ENCODE measurements around the gene PPP2CA. TPM values are rescaled to one million over a fixed set of nuclear protein-coding genes. Genes with fewer than 3 reads are reported as not detected.

Gene PPP2CA
- total and polyA plus RNA-seq, 2 of the 4 experiments (the other 2 are of a cell fraction) = 70.6 to 73.6 TPM

DNA sequence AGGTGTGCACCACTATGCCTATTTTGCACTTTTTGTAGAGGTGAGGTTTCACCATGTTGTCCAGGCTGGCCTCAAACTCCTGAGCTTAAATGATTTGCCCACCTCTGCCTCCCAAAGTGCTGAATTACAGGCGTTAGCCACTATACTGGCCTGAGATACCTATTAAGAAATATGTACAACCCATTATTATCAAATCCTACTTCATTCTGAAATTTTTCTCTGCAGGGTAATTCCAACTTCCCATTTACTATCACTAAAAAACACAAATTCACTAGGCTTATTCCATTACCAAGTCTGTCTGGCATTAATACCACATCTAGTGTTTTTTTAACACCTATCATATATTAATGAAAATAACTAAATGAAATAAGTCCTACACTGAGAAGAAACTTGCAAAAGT, 18.2 kb downstream of the PPP2CA start:
- TF ChIP-seq FOS (IDR thresholded peaks at IDR 0.05; ENCODE audit: low read depth, low read length) (no peak), MAFK (IDR thresholded peaks at IDR 0.05; ENCODE audit: low read depth, low read length) (no peak), NFE2L2 (IDR thresholded peaks at IDR 0.05; ENCODE audit: low read depth, low read length) (no peak), MAZ (IDR thresholded peaks at IDR 0.05; ENCODE audit: borderline replicate concordance, low read depth, low read length) (no peak), RCOR1 (IDR thresholded peaks at IDR 0.05; ENCODE audit: insufficient replicate concordance, low read length) (no peak), RFX5 (IDR thresholded peaks at IDR 0.05; ENCODE audit: low read depth, low read length) (no peak)
- TF ChIP-seq, protein P1, sequence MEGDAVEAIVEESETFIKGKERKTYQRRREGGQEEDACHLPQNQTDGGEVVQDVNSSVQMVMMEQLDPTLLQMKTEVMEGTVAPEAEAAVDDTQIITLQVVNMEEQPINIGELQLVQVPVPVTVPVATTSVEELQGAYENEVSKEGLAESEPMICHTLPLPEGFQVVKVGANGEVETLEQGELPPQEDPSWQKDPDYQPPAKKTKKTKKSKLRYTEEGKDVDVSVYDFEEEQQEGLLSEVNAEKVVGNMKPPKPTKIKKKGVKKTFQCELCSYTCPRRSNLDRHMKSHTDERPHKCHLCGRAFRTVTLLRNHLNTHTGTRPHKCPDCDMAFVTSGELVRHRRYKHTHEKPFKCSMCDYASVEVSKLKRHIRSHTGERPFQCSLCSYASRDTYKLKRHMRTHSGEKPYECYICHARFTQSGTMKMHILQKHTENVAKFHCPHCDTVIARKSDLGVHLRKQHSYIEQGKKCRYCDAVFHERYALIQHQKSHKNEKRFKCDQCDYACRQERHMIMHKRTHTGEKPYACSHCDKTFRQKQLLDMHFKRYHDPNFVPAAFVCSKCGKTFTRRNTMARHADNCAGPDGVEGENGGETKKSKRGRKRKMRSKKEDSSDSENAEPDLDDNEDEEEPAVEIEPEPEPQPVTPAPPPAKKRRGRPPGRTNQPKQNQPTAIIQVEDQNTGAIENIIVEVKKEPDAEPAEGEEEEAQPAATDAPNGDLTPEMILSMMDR (conservative IDR thresholded peaks at IDR 0.05; ENCODE audit: low read depth, low read length) = no peak
- TF ChIP-seq, protein P2, sequence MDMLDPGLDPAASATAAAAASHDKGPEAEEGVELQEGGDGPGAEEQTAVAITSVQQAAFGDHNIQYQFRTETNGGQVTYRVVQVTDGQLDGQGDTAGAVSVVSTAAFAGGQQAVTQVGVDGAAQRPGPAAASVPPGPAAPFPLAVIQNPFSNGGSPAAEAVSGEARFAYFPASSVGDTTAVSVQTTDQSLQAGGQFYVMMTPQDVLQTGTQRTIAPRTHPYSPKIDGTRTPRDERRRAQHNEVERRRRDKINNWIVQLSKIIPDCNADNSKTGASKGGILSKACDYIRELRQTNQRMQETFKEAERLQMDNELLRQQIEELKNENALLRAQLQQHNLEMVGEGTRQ (IDR thresholded peaks at IDR 0.05; ENCODE audit: low read depth, low read length) = no peak
- H3K9me1 ChIP-seq (ENCODE audit: insufficient read depth, low read length) = peaks cover 9% of the 10 kb centered on the region; the same call in 1 of the 2 replicates
- no peak overlapping the region for H2BK120ac ChIP-seq (ENCODE audit: low read depth, low read length)
- H3K27me3 ChIP-seq (ENCODE audit: control insufficient read depth, insufficient read depth, low read length) = no peaks in the 10 kb centered on the region
- H3K9me3 ChIP-seq (ENCODE audit: control insufficient read depth, insufficient read depth, low read length) = no peaks in the 10 kb centered on the region
- no peak overlapping the region for H2BK15ac ChIP-seq (ENCODE audit: low read depth, low read length)
- ChIA-PET POLR2A (ENCODE audit: unreplicated experiment) (interaction anchor here (0.9 kb wide), 1 partner anchor 19 kb away, joined by 3 read pairs; the partner anchor contains the start of gene PPP2CA), CTCF (no interaction called here)
- H2AK5ac ChIP-seq (ENCODE audit: low read depth, low read length) = no peak overlapping the region
- no peak overlapping the region for H4K91ac ChIP-seq (ENCODE audit: insufficient read depth, low read depth, low read length)
- no peak overlapping the region for H2AK9ac ChIP-seq (replicated peaks; ENCODE audit: low read depth, low read length, poor library complexity)
- H3K4me1 ChIP-seq (ENCODE audit: control insufficient read depth, insufficient read depth, low read length) = peaks cover 6% of the 10 kb centered on the region
- H2AFZ ChIP-seq (replicated peaks; ENCODE audit: low read length, poor library complexity) = no peak overlapping the region
- ATAC-seq (ENCODE audit: low read depth) (no peak), DNase-seq (no peak)
- no TSS peak for BruUV-seq (replicated peaks)
- H3K9ac ChIP-seq (ENCODE audit: low read depth, low read length) = no peak overlapping the region
- no peak overlapping the region for H3K23ac ChIP-seq (ENCODE audit: low read depth, low read length)
- H4K20me1 ChIP-seq (ENCODE audit: insufficient read depth, low read length) = peaks cover 93% of the 10 kb centered on the region
- no peak overlapping the region for H4K5ac ChIP-seq (ENCODE audit: low read depth, low read length)
- intact Hi-C loops (cut with micrococcal nuclease) (no loop called here), in situ Hi-C loops (cut with MboI; ENCODE audit: low sequenced_read_pairs) (no loop called here), dilution Hi-C loops (cut with HindIII; ENCODE audit: low sequenced_read_pairs, unreplicated experiment) (no loop called here)
- no CpG with 5 or more reads among the region's 1 CpG for WGBS, 2 experiments (ENCODE audit: extremely low coverage in 2 of 2, insufficient read length in 1 of 2)
- no peak overlapping the region for H2BK5ac ChIP-seq (ENCODE audit: low read depth, low read length, poor library complexity, severe bottlenecking)
- H4K8ac ChIP-seq (ENCODE audit: low read depth in 2 of 2, low read length in 2 of 2) = no peak overlapping the region
- no peak overlapping the region for H3K4me2 ChIP-seq (ENCODE audit: low read depth, low read length)
- peaks cover 4 to 63% of the 10 kb centered on the region in 2 experiments for H3K79me1 ChIP-seq (ENCODE audit: low read depth in 1 of 2, low read length in 2 of 2)
- no peak overlapping the region for H3K56ac ChIP-seq (ENCODE audit: extremely low read depth, insufficient read depth, low read length)
- H3K14ac ChIP-seq (replicated peaks; ENCODE audit: low read depth, low read length) = no peak overlapping the region
- peaks cover 16% of the 10 kb centered on the region for H3K36me3 ChIP-seq (ENCODE audit: control insufficient read depth, insufficient read depth, low read length)
- no peak overlapping the region for H3K27ac ChIP-seq (ENCODE audit: insufficient read depth, low read length)
- no peak overlapping the region for H3K4ac ChIP-seq (ENCODE audit: low read depth, low read length)
- H2BK20ac ChIP-seq (ENCODE audit: low read depth, low read length) = no peak overlapping the region
- no peak overlapping the region for H3K18ac ChIP-seq (ENCODE audit: low read depth, low read length)
- no peak overlapping the region for H3K4me3 ChIP-seq (ENCODE audit: insufficient read depth, low read depth, low read length)

Data from IMR-90 (cell line).